Stimulated activated CD4-positive, alpha-beta T cell treated with anti-CD3 and anti-CD28 coated beads, Interleukin-12 subunit alpha, Interleukin-12 subunit beta, amount 100 ng/mL, for 4 hours (primary cell): Measurements from ENCODE around the gene PTPRN2.
"Not testable (repeated sequence)": the region's sequence is repeated elsewhere in the genome, so short reads cannot be mapped to it uniquely, and the experiment has no call there.

Experiments
- DNase-seq: peaks from one replicate; pipeline ENCODE4 v3.0.0-alpha.2; 2020

Gene PTPRN2

DNA sequence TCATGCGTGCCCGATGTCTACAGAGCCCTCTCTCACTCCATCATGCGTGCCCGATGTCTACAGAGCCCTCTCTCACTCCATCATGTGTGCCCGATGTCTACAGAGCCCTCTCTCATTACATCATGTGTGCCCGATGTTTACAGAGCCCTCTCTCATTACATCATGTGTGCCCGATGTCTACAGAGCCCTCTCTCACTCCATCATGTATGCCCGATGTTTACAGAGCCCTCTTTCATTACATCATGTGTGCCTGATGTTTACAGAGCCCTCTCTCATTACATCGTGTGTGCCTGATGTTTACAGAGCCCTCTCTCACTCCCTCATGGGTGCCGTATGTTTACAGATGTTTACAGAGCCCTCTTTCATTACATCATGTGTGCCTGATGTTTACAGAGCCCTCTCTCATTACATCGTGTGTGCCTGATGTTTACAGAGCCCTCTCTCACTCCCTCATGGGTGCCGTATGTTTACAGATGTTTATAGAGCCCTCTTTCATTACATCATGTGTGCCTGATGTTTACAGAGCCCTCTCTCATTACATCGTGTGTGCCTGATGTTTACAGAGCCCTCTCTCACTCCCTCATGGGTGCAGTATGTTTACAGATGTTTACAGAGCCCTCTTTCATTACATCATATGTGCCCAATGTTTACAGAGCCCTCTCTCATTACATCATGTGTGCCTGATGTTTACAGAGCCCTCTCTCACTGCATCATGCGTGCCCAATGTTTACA lies 739.7 kb downstream of the PTPRN2 start:
- DNase-seq: not testable (repeated sequence)

DNA sequence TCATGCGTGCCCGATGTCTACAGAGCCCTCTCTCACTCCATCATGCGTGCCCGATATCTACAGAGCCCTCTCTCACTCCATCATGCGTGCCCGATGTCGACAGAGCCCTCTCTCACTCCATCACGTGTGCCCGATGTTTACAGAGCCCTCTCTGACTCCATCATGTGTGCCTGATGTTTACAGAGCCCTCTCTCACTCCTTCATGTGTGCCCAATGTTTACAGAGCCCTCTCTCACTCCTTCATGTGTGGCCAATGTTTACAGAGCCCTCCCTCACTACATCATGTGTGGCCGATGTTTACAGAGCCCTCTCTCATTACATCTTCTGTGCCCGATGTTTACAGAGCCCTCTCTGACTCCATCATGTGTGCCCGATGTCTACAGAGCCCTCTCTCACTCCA lies 740.9 kb downstream of the PTPRN2 start:
- DNase-seq: not testable (repeated sequence)

DNA sequence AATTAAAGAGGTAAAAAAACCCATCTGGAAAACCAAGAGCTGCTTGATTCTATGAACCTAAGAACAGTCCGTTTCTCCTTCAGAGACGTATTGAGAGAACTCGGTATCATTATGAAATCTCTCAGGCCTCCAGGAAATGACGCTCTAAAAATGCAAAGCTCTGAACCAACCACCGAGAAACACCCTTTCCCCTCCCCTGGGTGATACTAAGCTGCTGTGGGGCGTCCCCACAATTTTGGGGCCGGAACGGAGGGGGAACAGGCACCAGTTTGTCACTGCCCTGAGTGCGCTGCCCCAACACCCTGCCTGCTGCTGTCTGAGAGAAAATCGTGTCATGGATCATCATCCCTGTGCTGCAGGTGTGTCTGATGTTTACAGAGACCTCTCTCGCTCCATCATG lies 741.4 kb downstream of the PTPRN2 start:
- no peak for DNase-seq

DNA sequence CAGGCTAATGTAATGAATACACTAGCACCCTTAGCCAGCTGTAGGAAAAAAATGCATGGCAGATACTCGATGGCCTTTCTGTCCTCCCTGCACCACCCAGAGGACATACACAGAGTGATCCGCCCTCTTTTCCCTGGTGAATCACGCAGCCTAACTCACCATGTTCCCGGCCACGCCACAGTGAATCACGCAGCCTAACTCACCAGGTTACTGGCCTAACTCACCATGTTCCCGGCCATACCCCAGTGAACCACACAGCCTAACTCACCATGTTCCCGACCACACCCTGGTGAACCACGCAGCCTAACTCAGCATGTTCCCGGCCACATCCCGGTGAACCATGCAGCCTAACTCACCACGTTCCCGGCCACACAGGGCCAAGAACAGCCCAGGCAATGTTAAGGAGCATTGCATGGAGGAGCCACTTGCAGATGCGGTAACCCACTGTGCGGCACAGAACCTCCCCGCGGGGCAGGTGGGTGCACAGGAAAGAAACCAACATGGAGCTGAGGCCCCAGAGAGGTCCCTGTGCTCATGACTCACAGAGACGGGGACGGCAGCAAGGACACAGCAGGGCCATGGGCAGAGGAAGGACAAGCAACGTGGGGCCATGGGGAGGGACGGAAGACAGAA lies 742.3 kb downstream of the PTPRN2 start:
- no peak for DNase-seq

DNA sequence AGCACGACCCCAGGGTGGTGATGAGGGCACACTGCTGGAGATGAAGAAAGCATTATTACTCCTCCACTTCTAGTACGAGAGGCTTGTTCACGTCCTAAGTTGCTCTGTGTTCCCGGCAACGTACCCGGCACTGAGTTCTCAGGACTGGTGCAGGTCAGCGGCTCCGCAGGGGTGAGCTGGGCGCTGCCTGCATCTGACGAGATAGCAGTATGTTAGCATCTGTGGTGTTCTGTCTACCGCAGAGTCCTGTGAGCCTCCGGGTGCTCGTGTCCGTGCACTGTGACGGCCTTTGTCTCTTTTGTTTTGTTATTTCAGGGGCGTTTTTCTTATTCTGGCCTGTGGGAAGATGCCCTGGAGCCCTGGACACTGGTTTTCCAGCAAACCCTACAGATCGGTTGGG lies 743.0 kb downstream of the PTPRN2 start:
- no peak for DNase-seq

DNA sequence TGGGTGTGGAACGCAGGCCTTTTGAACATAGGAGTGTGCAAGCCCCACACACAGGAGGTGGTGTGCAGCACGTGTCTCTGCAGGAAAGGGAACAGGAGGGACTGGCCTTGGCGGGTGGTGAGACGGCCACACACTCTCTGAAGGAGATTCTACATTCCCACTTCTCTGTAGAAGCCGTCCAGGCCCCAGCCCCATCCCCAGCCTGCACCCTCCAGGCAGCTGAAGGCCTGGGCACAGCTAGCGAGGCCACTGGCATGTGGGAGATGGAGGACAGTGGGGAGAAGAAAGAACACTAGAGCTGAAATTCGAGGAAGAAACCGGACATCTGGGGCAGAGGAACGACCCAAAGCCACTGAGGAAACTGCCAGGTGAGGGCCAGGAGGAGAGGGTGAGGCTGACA lies 743.5 kb downstream of the PTPRN2 start:
- DNase-seq: no peak

DNA sequence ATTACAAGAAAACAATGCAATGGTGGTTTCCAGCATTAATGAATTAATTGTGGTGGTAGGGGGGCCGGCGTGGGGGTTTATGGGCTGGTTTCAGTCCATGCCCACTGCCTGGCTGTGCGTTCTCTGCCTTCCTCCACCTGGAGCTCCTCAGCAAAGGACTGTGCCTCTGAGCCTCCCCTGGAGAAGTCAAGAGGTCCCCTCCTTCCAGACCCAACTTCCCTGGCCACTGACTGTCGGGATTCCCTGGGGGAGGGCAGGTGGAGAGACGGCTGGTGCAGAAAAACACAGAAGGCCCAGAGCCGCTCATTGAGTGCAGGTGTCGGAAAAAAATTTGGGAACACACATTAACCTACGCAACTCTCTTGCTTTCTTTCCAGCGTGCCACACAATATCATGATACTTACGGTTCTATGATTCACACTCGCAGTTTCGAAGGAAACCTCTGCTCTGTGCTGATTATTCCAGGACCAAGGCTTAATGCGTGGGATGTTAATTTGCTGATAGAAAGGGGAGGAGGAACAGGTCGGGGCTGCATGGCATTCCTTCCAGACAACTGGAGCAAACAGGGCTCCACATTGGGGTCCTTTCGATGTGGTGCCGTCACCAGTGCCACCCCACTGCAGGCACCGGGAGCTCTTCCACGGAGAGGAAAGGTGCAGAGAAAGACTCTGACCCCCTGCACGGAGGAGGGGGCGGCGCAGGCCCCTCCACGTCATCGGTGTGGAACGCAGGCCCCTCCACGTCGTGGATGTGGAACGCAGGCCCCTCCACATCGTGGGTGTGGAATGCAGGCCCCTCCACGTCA lies 744.1 kb downstream of the PTPRN2 start:
- DNase-seq: no peak

DNA sequence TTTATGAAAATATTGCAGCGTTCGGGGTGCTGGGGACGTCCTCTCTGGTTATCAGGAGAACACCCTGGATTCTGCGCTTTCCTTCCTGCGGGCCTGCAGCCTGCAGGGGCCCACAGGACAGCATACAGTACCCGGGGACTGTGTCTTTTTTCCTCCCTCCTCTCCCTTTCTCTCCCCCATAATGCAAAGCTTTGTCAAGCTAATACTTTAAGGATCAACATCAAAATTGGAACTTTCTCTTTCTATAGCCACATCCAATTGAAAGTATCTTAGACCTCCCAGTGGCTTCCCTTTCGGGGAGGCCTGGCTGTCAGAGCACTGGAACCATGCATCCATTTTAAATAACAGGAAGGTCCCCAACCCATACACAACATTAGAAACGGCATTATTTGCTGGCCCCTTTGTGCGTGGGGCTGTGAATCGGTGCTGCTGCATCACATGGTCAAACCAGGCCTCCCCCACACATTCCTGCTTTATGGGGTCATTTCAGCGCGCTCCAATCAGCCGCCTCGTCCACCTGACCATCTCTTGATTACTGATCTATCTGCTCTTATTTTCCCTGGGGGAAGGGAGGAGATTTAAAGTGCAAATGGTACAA lies 745.8 kb downstream of the PTPRN2 start:
- DNase-seq: no peak

DNA sequence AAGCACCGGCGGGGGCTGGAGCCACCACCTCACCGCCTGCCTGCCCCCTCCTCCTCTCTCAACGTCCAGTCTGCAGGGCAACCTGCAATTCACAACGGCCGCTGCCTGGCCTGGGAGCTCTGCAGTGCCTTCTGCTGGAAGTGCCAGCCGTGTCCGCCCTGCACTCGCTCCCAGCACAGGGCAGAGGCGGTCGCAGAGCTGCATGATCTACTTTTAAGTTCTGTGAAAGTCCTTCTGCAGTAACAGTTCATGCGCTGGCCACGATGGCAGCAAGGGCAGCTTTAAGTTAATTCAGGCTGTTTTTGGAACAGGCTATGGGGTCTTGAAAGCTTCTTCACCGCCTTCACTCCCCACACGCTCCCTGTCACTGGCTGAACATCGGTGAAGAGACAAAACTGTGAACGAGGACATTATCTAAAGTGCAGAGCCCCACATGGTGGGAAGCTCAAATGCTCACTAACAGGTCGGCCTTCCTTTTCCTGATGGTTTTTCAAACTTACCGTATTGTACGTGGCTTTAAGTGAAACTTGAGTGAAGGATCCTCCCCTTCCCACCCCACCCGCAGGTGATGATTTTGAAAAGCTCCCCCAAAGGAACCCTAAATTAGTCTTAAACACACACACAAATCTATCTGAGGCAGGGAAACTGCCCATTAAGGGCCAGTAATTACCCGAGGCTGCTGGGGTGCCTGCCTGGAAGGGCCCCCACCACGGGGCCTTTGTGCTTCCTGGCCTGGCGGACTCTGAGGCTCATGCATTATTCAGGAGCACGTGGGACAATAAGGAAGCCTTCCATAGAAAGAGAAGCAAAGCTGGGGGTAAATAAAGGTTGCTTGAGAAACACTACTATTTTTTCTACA lies 746.5 kb downstream of the PTPRN2 start:
- DNase-seq: no peak

DNA sequence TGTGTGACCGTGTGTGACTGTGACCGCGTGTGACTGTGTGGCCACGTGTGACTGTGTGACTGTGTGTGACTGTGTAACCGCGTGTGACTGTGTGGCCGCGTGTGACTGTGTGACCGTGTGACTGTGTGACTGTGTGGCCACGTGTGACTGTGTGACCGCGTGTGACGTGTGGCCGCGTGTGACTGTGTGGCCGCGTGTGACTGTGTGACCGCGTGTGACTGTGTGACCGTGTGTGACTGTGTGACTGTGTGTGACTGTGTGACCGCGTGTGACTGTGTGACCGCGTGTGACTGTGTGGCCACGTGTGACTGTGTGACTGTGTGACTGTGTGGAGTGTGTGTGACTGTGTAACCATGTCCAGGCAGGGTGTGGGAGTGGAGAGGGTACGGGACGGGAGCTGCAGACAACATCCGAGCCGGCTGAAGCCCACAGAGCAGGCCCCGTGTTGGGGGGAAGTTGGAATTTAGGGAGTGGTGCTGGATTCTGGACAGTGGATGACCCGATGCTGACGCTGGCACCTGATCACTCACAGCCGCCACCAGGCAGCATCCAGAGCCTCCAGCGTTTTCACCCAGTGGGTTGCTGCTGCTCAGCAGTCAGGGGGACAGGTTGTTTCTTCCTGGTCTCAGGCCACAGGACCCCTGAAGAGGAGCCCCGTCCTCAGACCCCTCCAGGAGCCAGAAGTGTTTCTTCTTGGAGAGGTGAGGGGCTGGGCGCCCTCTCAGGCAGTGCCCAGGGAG lies 747.3 kb downstream of the PTPRN2 start:
- DNase-seq: no peak

DNA sequence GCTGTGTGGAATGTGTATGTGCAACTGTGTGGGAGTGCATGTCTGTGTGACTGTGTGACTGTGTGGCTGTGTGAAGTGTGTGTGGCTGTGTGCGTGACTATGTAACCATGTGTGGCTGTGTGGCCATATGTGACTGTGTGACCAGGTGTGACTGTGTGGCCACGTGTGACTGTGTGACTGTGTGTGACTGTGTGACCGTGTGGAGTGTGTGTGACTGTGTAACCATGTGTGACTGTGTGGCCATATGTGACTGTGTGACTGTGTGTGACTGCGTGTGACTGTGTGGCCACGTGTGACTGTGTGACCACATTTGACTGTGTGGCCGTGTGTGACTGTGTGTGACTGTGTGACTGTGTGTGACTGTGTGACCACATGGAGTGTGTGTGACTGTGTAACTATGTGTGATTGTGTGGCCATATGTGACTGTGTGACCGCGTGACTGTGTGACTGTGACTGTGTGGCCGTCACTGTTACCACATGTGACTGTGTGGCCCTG lies 747.9 kb downstream of the PTPRN2 start:
- DNase-seq: no peak

DNA sequence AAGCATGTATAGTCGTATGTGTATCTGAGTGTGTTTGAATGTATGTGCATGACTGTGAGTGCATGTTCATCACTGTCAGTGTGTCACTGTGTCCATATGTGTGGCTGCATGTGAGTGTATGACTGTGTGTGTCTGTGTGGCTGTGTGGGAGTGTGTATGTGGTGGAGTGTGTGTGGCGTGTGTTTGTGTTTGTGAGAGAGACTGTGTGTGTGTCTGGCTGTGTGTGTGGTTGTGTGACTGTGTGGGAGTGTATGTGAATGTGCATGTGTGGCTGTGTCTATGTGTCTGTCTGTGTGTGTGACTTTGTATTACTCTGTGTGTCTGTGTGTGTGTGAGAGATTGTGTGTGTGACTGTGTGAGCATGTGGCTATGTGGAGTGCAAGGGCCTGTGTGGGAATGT lies 748.4 kb downstream of the PTPRN2 start:
- no peak for DNase-seq

DNA sequence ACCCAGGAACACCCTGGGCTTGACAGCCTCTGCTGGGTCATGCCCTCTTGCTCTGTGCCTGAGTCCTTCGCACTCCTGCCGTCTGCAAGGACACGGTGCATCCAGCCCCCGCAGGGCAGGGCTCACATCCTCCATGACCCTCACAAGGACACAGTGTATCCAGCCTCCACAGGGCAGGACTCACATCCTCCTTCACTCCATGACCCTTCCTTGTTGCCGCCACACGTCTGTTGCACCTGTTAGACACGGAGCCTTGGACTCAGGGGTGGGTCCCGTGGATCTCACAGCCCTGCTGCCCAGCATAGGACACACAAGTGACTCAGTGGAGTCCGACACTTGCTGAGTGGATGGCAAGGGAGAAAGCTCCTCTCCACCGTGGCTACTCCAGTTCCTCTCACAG lies 750.1 kb downstream of the PTPRN2 start:
- DNase-seq: no peak

DNA sequence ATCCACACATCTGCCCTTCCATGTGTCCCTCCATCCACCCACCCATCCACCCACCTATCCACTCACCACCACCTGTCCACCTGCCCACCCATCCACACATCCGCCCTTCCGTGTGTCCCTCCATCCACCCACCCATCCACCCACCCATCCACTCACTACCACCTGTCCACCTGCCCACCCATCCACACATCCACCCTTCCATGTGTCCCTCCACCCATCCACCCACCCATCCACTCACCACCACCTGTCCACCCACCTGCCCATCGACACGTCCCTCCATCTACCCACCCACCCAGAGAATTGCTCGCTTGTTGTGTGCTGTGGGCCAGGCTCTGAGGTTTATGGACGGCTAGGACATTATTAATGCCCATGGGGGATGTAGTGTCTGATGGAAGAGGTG lies 750.6 kb downstream of the PTPRN2 start:
- DNase-seq: no peak

DNA sequence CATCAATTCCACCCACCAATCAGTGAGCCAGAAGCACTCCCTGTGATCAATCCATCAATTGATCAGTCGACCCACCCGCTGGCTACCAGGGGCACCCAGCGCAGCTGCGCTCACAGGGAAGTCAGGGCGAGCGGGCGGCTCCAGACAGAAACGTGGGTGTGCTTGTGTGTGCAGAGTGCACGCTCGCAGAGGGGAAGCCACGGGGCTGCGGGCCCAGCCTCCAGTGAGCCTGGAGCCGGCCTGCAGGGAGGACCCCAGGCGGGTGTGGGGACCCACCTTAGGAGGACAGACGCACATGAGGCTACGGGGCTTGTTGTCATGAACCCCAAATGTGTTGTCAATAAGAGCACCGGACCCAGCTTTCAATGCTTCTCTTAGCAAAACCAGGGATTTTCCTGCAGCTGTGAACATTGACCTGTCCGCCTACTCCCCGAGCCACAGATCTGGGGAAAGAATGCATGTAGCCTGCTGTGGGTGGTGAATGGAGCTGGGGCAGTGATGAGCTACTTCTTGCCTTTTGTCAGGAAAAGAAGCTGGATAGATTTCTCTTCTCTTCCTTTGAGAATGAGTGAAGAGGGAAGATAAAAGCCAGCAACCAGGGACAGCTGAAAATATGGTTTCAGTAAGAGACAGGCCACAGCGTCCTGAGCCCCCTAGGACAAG lies 753.0 kb downstream of the PTPRN2 start:
- no peak for DNase-seq

DNA sequence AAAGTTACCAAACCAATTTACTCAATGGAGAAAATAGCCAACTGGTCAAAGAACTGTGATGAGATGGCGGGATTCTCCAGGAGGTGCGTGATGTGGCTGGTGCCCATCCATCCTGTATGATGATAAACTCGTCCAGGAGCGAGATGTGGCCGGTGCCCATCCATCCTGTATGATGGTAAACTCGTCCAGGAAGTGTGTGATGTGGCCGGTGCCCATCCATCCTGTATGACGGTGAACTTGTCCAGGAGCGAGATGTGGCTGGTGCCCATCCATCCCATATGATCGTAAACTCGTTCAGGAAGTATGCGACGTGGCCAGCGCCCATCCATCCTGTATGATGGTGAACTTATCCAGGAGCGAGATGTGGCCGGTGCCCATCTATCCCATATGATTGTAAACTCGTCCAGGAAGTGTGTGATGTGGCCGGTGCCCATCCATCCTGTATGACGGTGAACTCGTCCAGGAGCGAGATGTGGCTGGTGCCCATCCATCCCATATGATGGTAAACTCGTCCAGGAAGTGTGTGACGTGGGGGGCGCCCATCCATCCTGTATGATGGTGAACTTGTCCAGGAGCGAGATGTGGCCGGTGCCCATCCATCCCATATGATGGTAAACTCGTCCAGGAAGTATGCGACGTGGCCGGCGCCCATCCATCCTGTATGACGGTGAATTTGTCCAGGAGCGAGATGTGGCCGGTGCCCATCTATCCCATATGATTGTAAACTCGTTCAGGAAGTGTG lies 754.6 kb downstream of the PTPRN2 start:
- no peak for DNase-seq

DNA sequence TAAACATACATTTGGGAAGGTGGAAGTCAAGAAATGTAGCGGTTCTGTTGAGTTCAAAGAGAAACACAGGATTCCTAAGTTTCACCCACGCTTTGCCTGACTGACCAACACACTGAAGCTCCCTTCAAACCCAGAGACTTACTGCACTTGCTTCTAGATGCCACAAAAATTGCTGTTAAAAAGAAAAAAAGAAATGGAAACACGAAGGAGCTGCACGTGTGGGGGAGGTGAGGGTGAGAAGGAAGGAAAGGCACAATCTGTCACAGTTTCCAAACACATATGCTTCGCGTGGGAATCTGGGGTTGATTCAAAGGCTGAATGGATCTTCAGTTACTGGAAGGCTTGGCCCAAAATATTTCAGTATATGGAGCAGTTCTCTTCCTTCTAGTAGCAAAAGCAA lies 755.2 kb downstream of the PTPRN2 start:
- no peak for DNase-seq

DNA sequence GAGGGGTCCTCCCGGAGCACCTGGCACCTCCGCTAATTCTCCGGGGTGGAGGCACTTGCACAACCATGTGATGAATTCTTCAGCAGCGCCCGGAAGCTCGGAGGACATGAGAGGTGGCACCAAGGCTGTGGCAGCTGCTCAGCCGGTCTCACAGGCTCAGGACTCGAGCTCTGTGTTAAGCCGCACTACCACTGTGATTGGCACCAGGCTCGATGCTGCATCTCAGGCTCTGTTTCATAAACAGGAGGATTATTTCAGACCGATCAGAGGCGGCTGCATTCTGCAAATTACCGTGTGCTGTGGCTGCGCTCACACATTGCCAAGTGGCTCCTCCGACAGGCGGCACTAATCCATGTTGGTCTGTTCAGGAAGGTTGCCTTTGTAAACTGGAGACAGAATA lies 755.6 kb downstream of the PTPRN2 start:
- DNase-seq: no peak

DNA sequence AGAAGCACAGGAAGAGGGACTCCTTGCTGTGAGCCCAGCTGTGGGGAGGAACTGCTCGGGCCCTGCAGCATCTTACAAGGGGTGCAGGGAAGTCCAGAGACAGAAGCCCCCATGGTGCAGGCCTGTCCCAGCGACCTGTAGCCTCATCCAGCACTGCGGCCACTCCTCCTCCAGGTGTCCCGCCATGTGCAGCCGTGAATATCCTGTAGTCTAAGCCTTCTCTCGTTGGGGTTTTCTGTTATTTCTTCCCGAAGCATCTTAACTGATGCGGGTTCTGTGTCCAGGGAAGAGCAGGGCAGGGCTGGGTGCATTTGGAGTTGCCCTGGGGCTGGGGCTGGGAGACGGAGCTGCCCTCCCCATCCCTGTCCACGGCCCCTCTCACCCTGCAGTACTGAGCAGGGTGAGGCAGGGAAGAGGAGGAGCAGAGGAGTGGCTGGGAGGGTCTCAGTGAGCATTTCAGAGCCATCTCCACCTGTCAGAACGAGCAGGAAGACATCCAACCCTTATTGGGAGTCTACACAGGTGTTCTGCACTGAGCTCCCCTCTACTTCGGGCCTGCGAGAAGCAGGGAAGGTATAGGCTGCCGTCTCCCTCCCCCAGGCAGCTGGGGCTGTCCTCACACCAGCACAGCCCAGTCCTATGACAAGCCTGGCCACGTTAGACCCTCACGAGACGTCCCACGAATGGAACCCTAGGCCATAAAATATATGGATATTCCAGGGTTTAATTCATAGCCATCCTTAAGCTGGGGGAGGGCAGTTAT lies 756.3 kb downstream of the PTPRN2 start:
- no peak for DNase-seq

DNA sequence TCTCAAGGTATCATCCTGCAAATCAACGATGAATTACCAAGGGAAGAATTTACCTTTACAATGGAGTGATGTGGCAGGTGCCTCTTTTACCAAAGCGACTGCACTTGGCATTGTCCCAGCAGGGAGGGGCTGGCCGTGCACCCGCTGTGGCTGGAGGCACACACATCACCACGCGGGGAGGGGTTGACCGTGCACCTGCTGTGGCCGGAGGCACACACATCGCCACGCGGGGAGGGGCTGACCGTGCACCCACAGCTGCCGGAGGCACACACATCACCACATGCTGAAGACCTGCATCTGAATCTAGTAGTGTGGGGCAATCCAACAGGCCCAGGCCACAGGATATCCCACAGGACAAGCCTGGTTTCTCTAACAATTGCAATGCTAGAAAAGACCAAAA lies 757.3 kb downstream of the PTPRN2 start:
- DNase-seq: no peak
